HG03060 (cell line): ENCODE results near the gene ZDHHC7.
"Not testable (repeated sequence)": the region's sequence is repeated elsewhere in the genome, so short reads cannot be mapped to it uniquely, and the experiment has no call there.

Source experiments
- ATAC-seq: cut with Tn5 transposase; IDR thresholded peaks from one replicate; pipeline ENCODE4 v1.9.1; 2021; ENCODE audit warnings: low read depth, moderate number of reproducible peaks; ENCODE audit not compliant: unreplicated experiment

Gene ZDHHC7

DNA sequence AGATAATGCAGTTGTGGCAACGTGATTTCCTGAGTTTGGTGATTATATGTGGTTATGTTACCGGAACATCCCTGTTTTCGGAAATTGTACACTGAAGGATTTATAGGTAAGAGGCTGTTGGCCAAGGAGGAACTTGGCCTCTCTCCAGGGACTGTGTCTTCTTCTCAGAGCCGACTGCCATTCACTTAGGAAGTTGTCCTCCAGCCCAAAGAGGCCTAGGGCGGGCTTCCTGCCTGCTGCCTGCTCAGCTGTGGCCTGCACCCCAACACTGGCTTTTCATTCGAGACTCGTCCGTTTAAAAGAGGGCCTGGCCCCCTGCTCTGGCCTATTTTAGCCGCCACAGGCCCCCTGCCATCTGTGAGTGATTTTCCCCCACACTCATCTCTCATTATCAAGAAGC lies 64.3 kb downstream of the ZDHHC7 start:
- no peak for ATAC-seq

DNA sequence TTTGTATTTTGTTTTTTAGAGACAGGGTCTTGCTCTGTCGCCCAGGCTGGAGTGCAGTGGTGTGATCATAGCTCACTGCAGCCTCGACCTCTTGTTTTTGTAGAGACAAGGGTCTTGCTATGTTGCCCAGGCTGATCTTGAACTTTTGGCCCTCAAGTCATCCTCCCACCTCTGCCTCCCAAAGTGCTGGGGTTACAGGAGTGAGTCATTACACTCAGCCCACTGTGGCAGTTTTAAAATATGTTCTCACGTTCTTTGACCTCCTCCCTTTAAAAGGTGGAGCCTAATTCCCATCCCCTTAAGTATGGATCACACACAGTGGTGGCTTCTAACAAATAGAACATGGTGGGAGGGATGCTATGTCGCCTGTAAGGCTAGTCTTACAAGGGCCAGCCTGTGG lies 67.7 kb downstream of the ZDHHC7 start:
- ATAC-seq: no peak

DNA sequence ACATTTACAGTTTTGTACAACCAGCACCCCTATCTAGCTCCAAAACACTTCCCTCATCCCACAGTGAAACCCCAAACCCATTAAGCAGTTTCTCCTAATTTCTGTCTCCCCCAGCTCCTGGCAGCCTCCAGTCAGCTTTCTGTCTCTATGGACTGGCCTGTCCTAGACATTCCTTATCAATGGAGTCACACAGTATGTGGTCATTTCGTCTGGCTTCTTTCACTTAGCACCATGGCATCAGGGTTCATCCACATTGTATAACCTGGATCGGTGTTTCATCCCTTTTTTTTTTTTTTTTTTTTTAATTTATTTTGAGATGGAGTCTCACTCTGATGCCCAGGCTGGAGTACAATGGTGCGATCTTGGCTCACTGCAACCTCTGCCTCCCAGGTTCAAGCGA lies 68.5 kb downstream of the ZDHHC7 start:
- no peak for ATAC-seq

DNA sequence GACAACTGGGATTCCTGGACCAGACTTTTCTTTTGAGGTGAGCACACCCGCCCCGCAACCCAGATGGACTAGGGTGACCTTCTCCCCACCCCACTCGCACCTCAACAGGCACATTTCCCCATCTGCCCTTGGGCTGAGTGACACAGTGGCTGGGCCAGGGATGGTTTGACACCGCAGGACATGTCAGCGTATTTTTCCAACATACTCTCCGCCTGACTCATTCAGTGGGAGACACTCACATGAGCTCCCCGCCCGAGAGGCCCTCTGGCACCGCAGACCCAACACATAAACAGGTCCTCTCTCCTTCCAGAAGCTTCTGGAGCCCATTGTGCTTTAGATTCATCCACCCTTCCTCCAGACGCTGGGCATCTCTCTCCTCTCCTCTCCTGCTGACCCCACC lies 69.4 kb downstream of the ZDHHC7 start:
- no peak for ATAC-seq

DNA sequence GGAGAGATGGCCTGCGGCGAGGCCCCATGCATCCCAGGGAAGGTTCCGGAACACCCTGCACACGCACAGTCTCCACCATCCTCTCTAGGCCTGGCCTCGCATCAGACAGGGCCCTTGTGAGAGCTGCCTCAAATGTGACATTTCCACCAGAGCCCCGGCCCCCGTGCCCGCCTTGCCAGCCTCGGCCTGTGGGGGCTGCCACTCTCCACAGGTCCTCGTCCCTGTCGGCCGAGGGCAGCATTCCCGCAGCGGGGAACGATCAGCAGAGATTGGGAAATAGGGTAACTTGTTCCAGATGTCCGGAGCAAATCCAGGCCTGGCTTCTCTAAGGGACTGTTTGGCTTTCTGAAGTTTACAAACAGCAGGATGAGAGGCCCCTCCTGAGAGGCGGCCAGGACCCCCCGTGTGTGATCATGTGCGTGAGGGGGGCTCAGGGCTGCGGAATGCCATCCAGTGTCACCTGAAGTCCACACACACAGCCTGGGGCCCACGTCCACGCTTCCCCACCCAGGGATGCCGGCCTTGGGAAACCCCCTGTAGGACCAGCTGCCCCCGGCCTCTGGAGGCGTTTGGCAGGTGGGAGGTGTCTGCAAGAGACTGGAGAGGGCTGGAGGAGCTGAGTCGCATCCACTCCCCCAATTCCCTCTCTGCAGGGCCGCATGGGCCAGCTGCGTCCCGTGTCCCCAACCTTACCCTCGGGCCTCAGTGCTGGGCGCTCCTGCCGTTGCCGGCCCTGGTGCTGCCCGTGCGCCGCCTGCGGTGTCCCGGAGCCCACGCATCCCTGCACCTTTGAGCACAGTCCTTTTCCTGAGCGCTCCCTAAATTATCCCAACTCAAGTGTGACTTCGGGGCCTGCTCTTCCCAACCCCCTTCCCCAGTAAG lies 70.4 kb downstream of the ZDHHC7 start:
- ATAC-seq: no peak

DNA sequence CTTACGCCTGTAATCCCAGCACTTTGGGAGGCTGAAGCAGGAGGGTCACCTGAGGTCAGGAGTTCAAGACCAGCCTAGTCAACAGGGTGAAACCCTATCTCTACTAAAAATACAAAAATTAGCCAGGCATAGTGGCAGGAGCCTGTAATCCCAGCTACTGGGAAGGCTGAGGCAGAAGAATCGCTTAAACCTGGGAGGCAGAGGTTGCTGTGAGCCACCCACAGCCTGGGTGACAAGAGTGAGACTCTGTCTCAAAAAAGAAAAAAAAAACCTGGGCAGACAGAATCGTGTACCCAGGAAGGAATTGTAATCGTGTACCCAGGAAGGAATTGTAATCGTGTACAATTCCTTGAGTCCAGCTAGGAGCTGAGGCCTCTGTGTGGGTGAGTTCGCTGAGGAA lies 72.7 kb downstream of the ZDHHC7 start:
- ATAC-seq: not testable (repeated sequence)

DNA sequence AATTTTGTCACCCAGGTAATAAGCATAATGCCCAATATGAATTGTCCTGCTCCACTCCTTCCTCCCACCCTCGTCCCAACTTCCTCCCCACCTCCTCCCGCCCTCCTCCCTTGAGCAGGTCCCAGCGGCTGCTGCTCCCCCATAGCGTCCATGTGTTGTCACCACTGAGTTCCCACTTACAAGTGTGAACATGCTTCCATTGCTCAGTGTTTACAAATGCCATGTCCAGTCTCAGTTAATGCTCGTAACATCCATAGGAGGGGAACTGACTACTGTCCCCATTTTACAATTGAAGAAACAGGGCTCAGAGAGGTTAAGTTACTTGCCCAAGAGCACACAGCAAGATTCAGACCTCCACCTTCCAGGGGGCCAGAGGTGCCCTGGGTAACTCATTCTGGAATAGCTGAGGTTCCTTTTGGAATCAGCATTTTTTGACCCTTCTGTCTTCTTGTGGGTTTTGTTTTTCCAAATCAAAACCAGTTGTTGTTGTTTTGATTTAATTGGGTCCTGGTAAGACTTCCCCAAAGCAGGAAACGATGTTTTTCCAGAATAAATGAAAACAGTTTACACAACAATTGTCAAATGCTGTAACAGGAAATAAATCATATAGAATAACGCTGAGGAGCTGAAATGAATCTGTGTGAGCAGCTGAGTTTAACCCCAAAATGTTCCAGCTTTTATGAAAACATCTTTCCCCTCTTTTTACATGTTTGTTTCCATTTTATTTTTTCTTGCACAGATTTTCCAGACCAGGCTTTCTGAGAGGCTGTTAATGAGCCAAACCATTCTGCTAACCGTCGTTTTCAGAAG lies 73.9 kb downstream of the ZDHHC7 start:
- ATAC-seq: no peak

DNA sequence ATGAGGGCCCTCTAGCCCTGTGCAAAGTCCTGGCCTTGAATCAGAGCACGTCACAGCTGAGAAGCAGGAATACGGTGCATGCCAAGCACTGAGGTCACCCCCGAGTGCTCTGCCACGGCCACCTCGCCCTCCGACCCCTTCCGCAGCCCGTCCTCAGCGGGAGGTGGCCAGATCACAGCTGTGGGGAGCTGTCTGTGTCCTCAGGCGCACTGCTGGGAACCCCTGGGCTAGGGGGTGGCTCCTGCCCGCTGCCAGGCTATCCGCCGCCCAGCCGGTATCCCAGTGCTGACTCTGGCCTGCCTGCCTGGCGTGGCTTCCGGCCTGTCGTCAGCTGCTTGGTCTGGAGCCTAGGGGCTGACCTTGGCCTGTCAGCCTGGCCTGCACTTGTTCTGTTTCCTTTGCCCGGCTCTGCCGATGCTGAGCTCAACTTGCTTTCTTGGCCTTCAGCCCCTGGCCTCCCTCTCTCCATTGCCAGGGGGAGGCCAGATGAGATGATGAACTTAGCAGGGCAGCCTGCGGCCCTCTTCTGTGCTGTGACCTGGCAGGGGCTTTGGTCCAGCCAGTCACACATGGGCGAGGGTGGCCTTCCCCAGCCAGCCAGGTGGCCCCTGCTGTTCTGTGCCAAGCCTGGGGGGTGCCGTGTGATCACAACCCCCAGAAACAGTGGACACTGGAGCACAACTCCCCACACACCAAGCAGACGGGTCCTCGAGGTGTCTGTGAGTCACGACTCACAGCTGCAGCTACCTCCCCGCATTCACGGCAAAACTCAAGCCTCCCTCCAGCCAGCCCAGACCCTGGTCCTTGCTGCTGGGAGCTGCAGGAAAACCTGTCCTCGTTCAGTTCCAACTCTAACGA lies 77.3 kb downstream of the ZDHHC7 start:
- no peak for ATAC-seq

DNA sequence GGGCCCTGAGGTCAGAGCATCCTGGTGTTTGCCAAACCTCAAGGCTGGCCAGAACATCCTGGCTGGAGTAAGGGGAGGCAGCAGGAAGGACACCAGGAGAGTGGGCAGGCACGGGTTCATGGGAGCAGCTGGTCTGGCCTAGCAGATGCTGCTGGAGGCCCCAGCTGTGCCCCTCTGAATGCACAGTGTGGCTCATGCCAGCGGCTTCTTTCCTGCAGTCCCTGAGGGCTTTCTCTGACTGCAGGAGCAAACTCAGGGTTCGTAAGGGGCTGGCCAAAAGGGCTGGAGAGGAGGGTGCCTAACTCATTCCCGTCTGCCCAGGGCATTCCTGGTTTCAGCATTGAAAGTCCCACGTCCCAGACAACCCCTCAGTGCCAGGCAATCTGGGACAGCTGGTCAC lies 78.7 kb downstream of the ZDHHC7 start:
- ATAC-seq: no peak

DNA sequence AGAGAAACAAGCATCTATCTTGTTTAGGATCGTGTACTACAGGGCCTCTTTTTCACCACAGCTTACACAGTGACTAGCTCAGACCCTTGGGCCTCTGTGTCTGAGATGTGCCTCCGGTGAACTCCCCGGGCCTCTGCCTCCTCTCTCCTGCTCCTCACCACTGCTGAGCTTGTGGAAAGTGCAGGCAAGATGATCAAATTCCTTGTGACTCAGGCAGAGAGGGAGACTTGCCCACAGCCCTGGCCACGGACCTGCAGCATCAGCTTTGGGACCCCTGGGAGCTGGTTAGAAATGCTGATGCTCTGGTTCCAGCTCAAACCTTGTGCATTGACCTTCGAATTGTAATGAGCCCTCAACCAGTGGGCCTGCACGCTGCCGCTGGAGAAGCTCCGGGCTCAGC lies 79.8 kb downstream of the ZDHHC7 start:
- ATAC-seq: no peak

DNA sequence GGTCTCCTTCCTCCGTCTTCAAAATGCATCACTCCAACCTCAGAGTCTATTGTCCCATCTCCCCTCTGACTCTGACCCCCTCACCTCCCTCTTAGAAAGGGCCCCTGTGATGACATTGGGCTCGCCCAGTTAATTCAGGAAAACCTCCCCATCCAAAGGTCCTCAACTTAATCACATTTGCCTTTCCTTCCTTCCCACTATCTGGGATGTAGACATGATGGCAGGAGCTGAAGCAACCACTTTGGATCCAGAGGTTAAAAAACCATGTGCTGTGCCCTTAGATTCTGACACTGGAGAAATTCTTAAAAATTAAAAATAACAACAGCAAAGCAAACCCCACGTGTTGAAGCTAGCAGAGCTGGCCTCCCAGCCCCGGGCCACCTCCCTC lies 80.2 kb downstream of the ZDHHC7 start:
- ATAC-seq: no peak

DNA sequence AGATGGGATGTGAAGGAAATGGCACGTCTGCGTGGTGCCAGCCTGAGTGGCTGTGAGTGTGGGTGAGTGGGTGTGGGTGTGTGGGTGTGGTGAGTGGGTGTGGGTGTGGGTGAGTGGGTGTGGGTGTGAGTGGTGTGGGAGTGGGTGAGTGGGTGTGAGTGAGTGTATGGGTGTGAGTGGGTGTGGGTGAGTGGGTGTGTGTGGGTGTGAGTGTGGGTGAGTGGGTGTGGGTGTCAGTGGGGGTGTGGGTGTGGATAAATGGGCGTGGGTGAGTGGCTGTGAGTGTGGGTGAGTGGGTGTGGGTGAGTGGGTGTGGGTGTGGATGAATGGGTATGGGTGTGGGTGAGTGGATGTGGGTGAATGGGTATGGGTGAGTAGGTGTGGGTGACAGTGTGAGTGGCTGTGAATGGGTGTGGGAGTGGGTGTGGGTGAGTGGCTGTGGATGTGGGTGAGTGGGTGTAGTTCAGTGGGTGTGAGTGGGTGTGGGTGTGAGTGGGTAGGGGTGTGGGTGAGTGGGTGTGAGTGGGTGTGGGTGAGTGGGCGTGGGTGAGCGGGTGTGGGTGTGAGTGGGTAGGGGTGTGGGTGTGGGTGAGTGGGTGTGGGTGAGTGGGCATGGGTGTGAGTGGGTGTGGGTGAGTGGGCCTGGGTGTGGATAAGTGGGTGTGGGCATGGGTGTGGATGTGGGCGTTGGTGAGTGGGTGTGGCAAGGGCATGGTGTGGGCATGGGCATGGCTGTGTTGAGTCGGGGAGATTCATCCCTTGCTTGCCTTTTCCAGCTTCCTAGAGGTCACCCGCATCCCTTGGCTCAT lies 80.8 kb downstream of the ZDHHC7 start:
- no peak for ATAC-seq

DNA sequence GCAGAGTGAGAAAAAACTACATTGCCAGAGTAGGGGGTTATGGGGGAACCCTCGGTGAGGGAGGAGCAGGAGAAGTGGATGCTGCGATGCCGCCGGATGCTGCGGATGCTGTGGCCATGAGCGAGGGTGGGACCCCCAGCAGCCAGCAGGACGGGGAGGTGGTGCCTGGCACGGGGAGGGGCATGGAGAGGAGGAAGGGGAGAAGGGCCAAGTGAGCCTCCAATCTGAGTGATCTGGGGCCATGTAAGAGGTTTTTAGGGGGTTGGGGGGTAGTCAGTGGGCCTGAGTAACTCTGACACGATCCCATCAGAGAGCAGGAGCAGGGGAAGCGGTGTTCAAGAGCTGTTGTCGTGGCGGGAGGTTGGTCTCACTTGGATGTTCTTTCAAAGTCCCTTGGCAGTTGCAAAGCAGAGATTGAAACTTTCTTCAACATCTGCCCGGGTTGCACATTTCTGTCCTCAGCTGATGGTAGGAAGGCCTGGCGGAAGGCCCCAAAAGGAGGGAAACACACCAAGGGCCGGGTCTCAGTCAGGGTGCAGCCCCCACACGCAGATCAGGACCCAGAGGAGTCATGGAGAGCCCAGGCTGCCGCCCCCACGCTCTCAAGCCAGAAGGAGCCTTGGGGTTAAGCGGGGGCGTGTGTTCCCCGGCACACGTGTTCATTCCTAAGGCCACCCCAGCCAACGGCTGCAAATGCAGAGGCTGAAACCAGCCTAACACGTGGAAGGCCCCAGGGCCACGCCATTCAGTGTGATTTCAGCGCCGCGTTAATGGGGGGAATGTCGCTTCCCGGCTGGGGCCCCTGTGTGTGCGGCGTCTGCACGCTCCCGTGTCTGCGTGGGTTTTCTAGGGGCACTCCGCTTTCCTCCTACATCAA lies 81.7 kb downstream of the ZDHHC7 start:
- ATAC-seq: no peak

DNA sequence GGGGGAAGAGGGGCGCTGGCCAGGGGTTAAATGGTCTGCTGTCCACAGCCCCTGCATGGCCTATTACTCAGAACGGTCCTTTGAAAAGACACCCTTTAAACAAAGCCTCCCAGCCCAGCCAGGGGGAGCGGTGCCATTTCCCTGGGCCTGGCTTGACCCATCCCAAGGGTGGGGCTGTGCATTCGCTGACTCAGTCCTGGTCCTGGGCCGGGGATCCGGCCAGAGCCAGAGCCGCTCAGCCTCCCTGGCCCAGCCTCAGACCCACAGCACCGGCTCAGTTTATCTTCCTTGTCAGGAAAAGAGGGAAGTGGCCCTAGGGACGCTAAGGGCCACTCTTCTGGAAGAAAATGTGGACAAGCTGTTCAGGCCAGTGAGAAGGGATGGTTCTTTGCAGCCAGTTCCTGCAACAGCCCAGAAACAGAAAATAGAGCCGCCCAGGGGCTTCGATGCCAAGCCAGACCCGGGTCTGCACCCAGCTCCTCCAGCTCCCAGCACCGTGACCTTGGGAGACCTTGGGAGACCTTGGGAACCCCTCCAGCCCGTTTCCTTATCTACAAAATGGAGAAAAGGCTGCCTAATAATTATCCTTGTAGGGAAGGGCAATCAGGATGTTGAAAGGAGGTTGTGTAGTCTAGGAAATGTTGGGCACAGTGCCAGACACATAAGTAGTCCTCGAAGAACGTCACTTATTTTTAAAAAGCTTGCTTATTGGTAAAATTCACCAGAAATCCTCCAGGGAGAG lies 82.5 kb downstream of the ZDHHC7 start:
- ATAC-seq: no peak

DNA sequence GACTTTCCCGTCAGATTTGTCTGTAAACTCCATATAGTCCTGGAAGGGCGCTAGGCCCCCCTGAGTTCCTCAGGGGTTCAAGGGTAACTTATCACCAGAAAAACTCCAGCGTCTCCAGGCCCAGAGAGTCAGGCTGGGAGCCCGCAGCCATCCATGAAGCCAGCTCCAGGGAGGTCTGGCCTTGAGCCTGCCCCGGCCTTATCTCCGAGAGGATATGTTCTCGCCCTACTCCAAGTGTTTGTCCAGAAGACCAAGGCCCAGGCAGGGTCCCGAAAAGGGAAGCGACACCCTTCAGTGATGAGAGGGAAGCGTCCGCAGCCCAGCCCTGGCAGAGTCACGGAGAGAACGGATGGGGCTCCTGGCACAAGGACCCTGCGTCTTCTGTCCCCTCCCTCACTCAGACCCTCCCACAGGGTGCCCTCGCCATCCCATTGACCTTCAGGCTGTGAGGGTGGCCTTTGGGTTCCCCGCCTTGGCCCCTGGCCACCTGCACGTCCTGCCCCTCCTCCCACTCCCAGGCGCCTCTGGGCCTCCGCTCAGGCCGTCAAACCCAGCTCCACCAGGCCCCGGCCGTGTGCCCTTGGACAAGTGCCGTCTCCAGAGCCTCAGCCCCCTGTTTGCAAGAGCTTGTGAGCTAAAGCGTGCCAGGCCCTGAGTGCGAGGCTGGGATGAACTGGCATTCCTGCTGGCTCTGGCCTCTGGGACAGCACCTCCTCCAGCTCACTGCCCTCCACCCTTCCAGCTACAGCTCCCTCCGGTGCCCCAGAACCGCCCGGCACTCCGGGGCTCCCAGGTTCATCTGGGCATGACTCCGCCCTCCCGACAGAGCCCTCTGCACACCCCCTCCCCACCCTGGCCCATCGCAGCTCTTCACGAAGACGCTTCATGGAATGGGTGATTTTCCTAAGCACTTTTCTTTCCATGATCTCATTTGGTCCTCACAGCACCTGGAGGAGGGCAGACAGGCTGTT lies 83.4 kb downstream of the ZDHHC7 start:
- no peak for ATAC-seq

DNA sequence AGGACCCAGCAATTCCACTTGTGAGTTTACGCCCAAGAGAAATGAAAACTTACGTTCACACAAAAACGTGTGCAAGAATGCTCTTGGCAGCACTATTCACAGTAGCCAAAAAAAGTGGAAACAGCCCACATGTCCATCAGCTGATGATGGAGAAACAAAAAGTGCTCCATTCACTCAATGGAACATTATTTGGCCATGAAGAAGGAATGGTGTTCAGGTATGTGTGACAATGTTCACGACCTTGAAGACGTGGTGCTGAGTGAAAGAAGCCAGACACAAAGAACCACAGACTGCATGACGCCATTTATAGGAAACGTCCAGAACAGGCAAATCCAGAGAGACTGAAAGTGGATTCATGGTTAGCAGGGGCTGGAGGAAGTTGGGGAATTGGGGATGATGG lies 84.9 kb downstream of the ZDHHC7 start:
- no peak for ATAC-seq

DNA sequence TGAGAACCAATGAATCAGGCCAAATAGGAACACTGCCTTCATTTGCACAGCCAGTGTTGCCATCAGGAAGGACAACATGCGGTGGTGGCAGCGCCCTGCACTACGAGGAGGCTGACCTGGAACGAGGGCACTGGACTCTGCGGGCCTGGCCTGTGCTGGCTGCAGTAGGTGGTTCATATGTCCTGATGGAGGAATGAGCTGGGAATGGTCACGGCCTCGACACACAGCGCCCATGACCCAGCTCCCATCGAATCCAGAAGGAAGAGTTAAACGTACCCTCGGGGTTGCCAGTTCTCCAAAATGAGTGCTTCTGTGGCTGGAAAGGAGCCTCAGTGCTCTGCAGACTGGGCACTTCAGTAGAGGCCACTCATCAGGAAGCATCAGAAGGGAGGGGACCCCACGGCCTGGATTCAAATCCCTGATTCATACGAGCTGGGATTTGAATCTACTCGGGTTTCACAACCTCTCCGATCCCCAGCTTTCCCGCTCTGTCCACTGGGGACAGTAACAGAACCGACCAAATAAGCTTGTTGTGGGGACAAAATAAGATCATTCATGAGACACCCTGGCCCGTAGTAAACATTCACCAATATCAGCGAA lies 85.5 kb downstream of the ZDHHC7 start:
- no peak for ATAC-seq
